Epithelial cell of esophagus (primary cell): ENCODE data around the gene SCUBE1.

Experiments
- DNase-seq: peaks from one replicate; pipeline ENCODE4 v3.0.0; 2010; ENCODE audit warnings: low read depth
- H3K4me3 ChIP-seq: 2 replicates; pipeline ENCODE4 v1.5.1; 2011; ENCODE audit warnings: mild to moderate bottlenecking, low read length, control low read depth
- CTCF ChIP-seq: IDR thresholded peaks from 2 replicates; pipeline ENCODE4 v1.5.1; 2011; ENCODE audit warnings: low read depth, mild to moderate bottlenecking, low read length, control low read depth, inconsistent platforms; ENCODE audit not compliant: insufficient read depth; ENCODE audit errors: missing control alignments

The SCUBE1 gene

GRCh38 chr22:43199541-43199940 lies 143.6 kb downstream of the SCUBE1 start:
- TF ChIP-seq CTCF = no peak
- DNase-seq = no peak
- H3K4me3 ChIP-seq = no peak overlapping the region

DNA sequence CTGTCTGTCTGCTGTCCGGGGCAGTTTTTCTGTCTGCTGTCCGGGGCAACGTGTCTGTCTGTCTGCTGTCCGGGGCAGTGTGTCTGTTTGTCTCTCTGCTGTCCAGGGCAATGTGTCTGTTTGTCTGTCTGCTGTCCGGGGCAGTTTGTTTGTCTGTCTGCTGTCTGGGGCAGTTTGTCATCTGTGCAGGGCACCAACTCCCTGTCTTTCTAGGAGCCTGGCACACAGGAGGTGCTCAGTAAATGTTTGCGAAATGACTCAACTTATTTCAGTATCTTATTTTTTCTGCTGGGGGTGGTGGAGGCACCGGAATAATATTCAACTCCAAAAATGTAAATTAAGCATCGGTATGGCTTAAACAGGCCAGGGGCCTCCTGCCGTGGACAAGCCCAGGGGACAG lies 144.2 kb downstream of the SCUBE1 start:
- no peak overlapping the region for H3K4me3 ChIP-seq
- TF ChIP-seq CTCF = no peak
- no peak for DNase-seq

DNA sequence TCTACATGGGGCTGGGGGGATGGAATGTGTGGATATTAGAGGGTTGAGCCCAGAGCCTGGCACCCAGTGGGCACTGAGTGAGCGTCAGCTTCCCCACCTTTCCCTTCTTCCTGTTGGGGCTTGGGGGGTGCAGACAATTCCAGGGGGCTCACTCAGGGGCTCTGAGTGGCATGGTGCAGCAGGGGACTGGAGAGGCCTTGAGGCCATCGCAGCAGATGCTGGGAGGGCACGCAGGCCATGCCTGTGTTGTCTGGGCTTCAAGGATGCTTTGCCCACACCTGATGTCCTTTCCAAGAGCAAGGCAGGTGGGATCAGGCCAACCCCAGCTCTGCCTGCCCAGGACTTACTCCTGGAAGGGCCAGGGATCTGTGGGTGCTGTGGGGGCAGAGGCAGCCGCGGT lies 145.0 kb downstream of the SCUBE1 start:
- no peak for TF ChIP-seq CTCF

GRCh38 chr22:43197271-43197941 lies 145.8 kb downstream of the SCUBE1 start:
- no peak for DNase-seq
- no peak for TF ChIP-seq CTCF
- H3K4me3 ChIP-seq = no peak overlapping the region

More for the DNA sequence above, 145.0 kb downstream of the SCUBE1 start:
- H3K4me3 ChIP-seq = no peak overlapping the region
- no peak for DNase-seq

DNA sequence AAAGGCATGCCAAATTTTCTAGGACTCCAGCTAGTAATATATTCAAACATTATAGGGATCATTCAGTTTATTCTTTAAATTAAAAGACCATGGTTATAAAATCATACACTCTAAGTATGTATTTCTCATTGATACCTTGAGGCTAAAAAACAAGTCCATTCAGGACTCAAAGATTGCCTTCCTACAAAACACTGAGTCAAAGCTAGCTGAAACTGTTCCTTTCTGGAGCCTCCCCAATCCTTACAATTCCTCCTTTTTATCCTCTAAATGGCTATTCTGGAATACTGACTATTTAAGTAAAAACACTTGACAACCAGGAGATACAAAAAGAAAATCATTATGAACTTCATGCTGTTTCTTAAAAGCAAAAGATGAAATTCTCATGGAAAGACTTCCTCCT lies 151.3 kb downstream of the SCUBE1 start:
- peak; percentile 55 for DNase-seq
- H3K4me3 ChIP-seq = no peak overlapping the region
- TF ChIP-seq CTCF = no peak

GRCh38 chr22:43188829-43189545 lies 154.2 kb downstream of the SCUBE1 start:
- DNase-seq = no peak
- TF ChIP-seq CTCF = no peak
- no peak overlapping the region for H3K4me3 ChIP-seq
